ENCODE data around the gene CD44.
A peak's percentile ranks its signal among the peaks of the same experiment; 100 is the strongest.

CD44 gene

GRCh38 chr11:35138606-35138942 lies 397 bp upstream of the CD44 start:
- TF ChIP-seq CTCF (conservative IDR thresholded peaks at IDR 0.05; ENCODE audit: low read length): no peak; the same call in 1 of the 2 replicates
- peak overlapping the region; percentile 100 for H3K4me3 ChIP-seq (ENCODE audit: low read length)
- no peak for DNase-seq (ENCODE audit: low read depth)

- peak; percentile 42 for DNase-seq (ENCODE audit: low read depth)
- peak overlapping the region; percentile 100 for H3K4me3 ChIP-seq (ENCODE audit: low read length)
- TF ChIP-seq CTCF (conservative IDR thresholded peaks at IDR 0.05; ENCODE audit: low read length): no peak
Observed at GRCh38 chr11:35139722-35140282, 831 bp downstream of the CD44 start.

GRCh38 chr11:35141071-35141470 lies 2.1 kb downstream of the CD44 start:
- peak overlapping the region; percentile 100 for H3K4me3 ChIP-seq (ENCODE audit: low read length)
- no peak for DNase-seq (ENCODE audit: low read depth)
- no peak for TF ChIP-seq CTCF (conservative IDR thresholded peaks at IDR 0.05; ENCODE audit: low read length)

GRCh38 chr11:35141571-35141971 lies 2.6 kb downstream of the CD44 start:
- peak overlapping the region; percentile 100 for H3K4me3 ChIP-seq (ENCODE audit: low read length)
- no peak for TF ChIP-seq CTCF (conservative IDR thresholded peaks at IDR 0.05; ENCODE audit: low read length)
- DNase-seq (ENCODE audit: low read depth): peak; percentile 35

GRCh38 chr11:35142481-35143075 lies 3.6 kb downstream of the CD44 start:
- DNase-seq (ENCODE audit: low read depth): peak; percentile 78
- H3K4me3 ChIP-seq (ENCODE audit: low read length): peak overlapping the region; percentile 100
- TF ChIP-seq CTCF (conservative IDR thresholded peaks at IDR 0.05; ENCODE audit: low read length): no peak

GRCh38 chr11:35143297-35144135 lies 4.5 kb downstream of the CD44 start:
- DNase-seq (ENCODE audit: low read depth): no peak
- H3K4me3 ChIP-seq (ENCODE audit: low read length): peak overlapping the region; percentile 100

More at GRCh38 chr11:35143297-35144135, 4.5 kb downstream of the CD44 start:
- no peak for TF ChIP-seq CTCF (conservative IDR thresholded peaks at IDR 0.05; ENCODE audit: low read length)
